Esophagus muscularis mucosa (tissue), 4 donors: ENCODE measurements around the gene LFNG.

Experiments used
- EP300 ChIP-seq: sonication (generic); formaldehyde crosslinking; IDR thresholded peaks from one replicate; pipeline ENCODE4 v1.6.1; 2017; ENCODE audit warnings: antibody characterized with exemption
- POLR2A ChIP-seq: fragments of 450-650 bp; IDR thresholded peaks from one replicate; pipeline ENCODE4 v1.6.1; 2017; ENCODE audit warnings: antibody characterized with exemption, moderate library complexity, mild to moderate bottlenecking, low read depth
- POLR2AphosphoS5 ChIP-seq, 2 donors: sonication (generic); formaldehyde crosslinking; IDR thresholded peaks; one replicate each; pipeline ENCODE4 v1.6.1; 2017; ENCODE audit warnings: antibody characterized with exemption in 2 of 2
- TF ChIP-seq, protein P1 (sequence below), 3 experiments: fragments of 200-600 bp in 2 of 3; fragments of 450-650 bp in 1 of 3; sonication (generic) in 2 of 3; IDR thresholded peaks; one replicate each; pipeline ENCODE4 v1.5.1; 2017 to 2019; ENCODE audit warnings: antibody characterized with exemption in 3 of 3, mild to moderate bottlenecking in 2 of 3, moderate library complexity in 1 of 3

DNA sequence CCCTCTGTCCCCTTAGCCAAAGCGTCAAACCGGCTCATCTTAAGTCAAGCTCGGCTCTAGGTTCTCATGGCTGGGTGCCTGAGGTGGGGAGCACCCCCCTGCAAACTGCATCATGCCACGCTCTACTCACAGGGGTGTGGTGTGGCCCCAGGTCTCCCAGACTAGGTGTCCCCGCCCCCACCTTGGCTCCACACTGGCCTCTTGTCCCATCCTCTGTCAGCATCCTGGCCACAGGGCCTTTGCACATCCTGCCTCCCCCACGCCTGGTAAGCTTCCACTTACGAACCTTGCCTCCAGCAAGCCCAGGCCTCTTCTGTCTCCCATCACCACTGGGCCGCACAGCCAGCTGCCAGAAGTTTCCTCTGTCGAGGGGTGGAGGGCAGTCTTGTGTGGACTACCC is 23.2 kb upstream of the LFNG start:
- TF ChIP-seq, protein P1, sequence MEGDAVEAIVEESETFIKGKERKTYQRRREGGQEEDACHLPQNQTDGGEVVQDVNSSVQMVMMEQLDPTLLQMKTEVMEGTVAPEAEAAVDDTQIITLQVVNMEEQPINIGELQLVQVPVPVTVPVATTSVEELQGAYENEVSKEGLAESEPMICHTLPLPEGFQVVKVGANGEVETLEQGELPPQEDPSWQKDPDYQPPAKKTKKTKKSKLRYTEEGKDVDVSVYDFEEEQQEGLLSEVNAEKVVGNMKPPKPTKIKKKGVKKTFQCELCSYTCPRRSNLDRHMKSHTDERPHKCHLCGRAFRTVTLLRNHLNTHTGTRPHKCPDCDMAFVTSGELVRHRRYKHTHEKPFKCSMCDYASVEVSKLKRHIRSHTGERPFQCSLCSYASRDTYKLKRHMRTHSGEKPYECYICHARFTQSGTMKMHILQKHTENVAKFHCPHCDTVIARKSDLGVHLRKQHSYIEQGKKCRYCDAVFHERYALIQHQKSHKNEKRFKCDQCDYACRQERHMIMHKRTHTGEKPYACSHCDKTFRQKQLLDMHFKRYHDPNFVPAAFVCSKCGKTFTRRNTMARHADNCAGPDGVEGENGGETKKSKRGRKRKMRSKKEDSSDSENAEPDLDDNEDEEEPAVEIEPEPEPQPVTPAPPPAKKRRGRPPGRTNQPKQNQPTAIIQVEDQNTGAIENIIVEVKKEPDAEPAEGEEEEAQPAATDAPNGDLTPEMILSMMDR (IDR thresholded peaks at IDR 0.05) = no peak
- TF ChIP-seq POLR2A (no peak), EP300 (no peak), POLR2AphosphoS5 (IDR thresholded peaks at IDR 0.05) (no peak)
